ENCODE measurements around the gene MIF4GD.

DNA sequence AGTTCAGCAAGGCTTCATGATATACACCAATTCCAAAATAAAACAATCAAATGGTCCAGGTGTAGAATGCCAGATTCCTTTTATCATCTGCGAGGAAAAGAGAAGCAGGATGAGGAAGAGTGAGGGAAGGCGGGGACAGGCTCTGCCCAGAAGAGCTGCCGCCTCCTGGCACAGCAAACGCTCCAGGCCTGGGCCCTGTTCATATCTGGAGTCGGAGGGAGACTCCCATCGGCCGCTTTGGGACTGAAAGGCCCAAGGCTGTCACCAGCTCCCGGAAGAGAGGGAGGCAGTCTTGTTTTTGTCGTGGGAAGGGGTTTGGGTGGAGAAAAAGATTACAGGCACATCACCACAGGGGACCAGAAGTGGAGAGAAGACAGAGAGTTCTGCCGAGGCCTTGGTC is 47.2 kb upstream of the MIF4GD start:
- TF ChIP-seq, protein P1, sequence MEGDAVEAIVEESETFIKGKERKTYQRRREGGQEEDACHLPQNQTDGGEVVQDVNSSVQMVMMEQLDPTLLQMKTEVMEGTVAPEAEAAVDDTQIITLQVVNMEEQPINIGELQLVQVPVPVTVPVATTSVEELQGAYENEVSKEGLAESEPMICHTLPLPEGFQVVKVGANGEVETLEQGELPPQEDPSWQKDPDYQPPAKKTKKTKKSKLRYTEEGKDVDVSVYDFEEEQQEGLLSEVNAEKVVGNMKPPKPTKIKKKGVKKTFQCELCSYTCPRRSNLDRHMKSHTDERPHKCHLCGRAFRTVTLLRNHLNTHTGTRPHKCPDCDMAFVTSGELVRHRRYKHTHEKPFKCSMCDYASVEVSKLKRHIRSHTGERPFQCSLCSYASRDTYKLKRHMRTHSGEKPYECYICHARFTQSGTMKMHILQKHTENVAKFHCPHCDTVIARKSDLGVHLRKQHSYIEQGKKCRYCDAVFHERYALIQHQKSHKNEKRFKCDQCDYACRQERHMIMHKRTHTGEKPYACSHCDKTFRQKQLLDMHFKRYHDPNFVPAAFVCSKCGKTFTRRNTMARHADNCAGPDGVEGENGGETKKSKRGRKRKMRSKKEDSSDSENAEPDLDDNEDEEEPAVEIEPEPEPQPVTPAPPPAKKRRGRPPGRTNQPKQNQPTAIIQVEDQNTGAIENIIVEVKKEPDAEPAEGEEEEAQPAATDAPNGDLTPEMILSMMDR (IDR thresholded peaks at IDR 0.05; ENCODE audit: low read depth, low read length, poor library complexity, severe bottlenecking): no peak
- TF ChIP-seq EZH2phosphoT487 (IDR thresholded peaks at IDR 0.05; ENCODE audit: borderline replicate concordance, low read length): no peak

Data from DOHH2 (cell line).